K562 (cell line): ENCODE results near the gene LPCAT3. TPM values are rescaled to one million over a fixed set of nuclear protein-coding genes. Genes with fewer than 3 reads are reported as not detected.

Experiments
- BCOR ChIP-seq: fragments of 450-650 bp; IDR thresholded peaks from 2 replicates; pipeline ENCODE4 v1.6.1; 2016
- CUX1 ChIP-seq: fragments of 200-800 bp; sonication (Bioruptor generic); IDR thresholded peaks from 2 replicates; pipeline ENCODE4 v1.6.1; 2016; ENCODE audit warnings: missing genetic modification characterization, missing compliant biosample characterization
- E2F4 ChIP-seq: sonication (generic); formaldehyde crosslinking; IDR thresholded peaks from 2 replicates; pipeline ENCODE4 v1.8.0; 2022; ENCODE audit warnings: mild to moderate bottlenecking, low read depth, missing genetic modification reagents
- ESRRA ChIP-seq: fragments of 450-650 bp; IDR thresholded peaks from 2 replicates; pipeline ENCODE4 v1.6.1; 2014; ENCODE audit warnings: low read depth, mild to moderate bottlenecking, moderate library complexity, borderline replicate concordance
- MGA ChIP-seq: fragments of 450-650 bp; IDR thresholded peaks from 2 replicates; pipeline ENCODE4 v1.6.1; 2016; ENCODE audit warnings: mild to moderate bottlenecking, moderate library complexity
- MYNN ChIP-seq, 2 experiments: sonication (generic); formaldehyde crosslinking in 1 of 2; IDR thresholded peaks; 2 replicates each; pipeline versions ENCODE4 v1.5.0 to v1.6.1; 2016 to 2020; ENCODE audit warnings: antibody characterized with exemption in 1 of 2, missing genetic modification reagents in 1 of 2
- SMC3 ChIP-seq: conservative IDR thresholded peaks from 2 replicates; pipeline ENCODE4 v1.6.1; 2011; ENCODE audit warnings: low read depth, low read length, improper control_type of control experiment; ENCODE audit not compliant: insufficient read depth
- TEAD4 ChIP-seq, 2 experiments: sonication (generic) in 1 of 2; formaldehyde crosslinking in 1 of 2; IDR thresholded peaks; 2 replicates each; pipeline versions ENCODE4 v1.6.1 to v1.8.0; 2012 to 2022; ENCODE audit warnings: borderline replicate concordance in 1 of 2, inconsistent platforms in 1 of 2, low read length in 1 of 2, mild to moderate bottlenecking in 1 of 2, missing genetic modification reagents in 1 of 2
- polyA plus RNA-seq, 8 experiments: library from polyadenylated mRNA; depleted of rRNA in 4 of 8; stranded (reverse) in 5 of 8; unstranded in 3 of 8; fragments of >200 nt; fragmentation: Nextera tagmentation in 2 of 8; fragmentation: Illumina TruSeq in 1 of 8; extraction: Ambion mirVana in 2 of 8; extraction: Trizol in 1 of 8; gene quantifications; 2 replicates each; pipeline versions ENCODE4 v1.2.1 to v1.2.3, GENCODE V29; 2011 to 2014; ENCODE audit warnings: inconsistent platforms in 1 of 8, missing spikeins in 1 of 8
- total RNA-seq, 7 experiments: library from RNA; depleted of rRNA in 6 of 7; stranded (reverse); fragments of >200 nt in 6 of 7; fragmentation: Illumina TruSeq in 2 of 7; extraction: Trizol in 2 of 7; gene quantifications; 2 replicates each; pipeline versions ENCODE4 v1.2.1 to v1.2.3, GENCODE V29; 2011 to 2021; ENCODE audit warnings: low replicate concordance in 1 of 7

The LPCAT3 gene
- total and polyA plus RNA-seq, 9 of the 15 experiments (the other 6 are each of a cell fraction or from before 2014, with no cell fraction given) = 4.9 to 52.5 (median 25.3) TPM

- peak; percentile 69 for TF ChIP-seq MYNN (IDR thresholded peaks at IDR 0.05)
- TF ChIP-seq MYNN (CRISPR knock-in tag; IDR thresholded peaks at IDR 0.05) = no peak
- peak; percentile 34; the same call in 1 of the 2 replicates for TF ChIP-seq ESRRA
- TF ChIP-seq SMC3 = no peak
- TF ChIP-seq TEAD4 (IDR thresholded peaks at IDR 0.05; ENCODE audit: low read length) = peak; percentile 93
- TF ChIP-seq TEAD4 (CRISPR knock-in tag; IDR thresholded peaks at IDR 0.05; ENCODE audit: borderline replicate concordance) = no peak
- no peak for TF ChIP-seq MGA
- TF ChIP-seq BCOR = 0 out of 2 replicates have a peak, but pooled peaks have one; percentile 15
- no peak for TF ChIP-seq CUX1 (CRISPR knock-in tag)
- TF ChIP-seq E2F4 = no peak
These were observed 74.4 kb downstream of the LPCAT3 start, which contains the start of the genes C12orf57 and RNU7-1 (continued) for GRCh38 chr12:6943722-6944380.
